NT2/D1 (cell line): ENCODE measurements around the gene PARD3.

Source experiments
- DNase-seq: peaks from one replicate; pipeline ENCODE4 v3.0.0-alpha.2; 2011; ENCODE audit warnings: low read depth, low spot score
- H3K27me3 ChIP-seq: 2 replicates; pipeline ENCODE4 v1.6.0; 2011; ENCODE audit warnings: mild to moderate bottlenecking; ENCODE audit not compliant: insufficient read length, insufficient read depth
- H3K36me3 ChIP-seq: 2 replicates; pipeline ENCODE4 v1.6.1; 2011; ENCODE audit warnings: mild to moderate bottlenecking, low read length, mixed read lengths; ENCODE audit not compliant: insufficient read depth, insufficient read length
- H3K4me1 ChIP-seq: 2 replicates; pipeline ENCODE4 v1.5.1; 2011; ENCODE audit not compliant: insufficient read depth, insufficient read length
- H3K4me3 ChIP-seq: 2 replicates; pipeline ENCODE4 v1.5.1; 2011; ENCODE audit warnings: low read depth; ENCODE audit not compliant: insufficient read length
- H3K9ac ChIP-seq: 2 replicates; pipeline ENCODE4 v1.6.0; 2011; ENCODE audit warnings: low read depth; ENCODE audit not compliant: insufficient read length
- H3K9me3 ChIP-seq: 2 replicates; pipeline ENCODE4 v1.5.1; 2011; ENCODE audit warnings: mild to moderate bottlenecking, low read length; ENCODE audit not compliant: insufficient read depth
- SUZ12 ChIP-seq: IDR thresholded peaks from 2 replicates; pipeline ENCODE4 v1.6.1; 2011; ENCODE audit not compliant: insufficient read length, insufficient read depth; ENCODE audit errors: extremely low read depth
- YY1 ChIP-seq: IDR thresholded peaks from 2 replicates; pipeline ENCODE4 v1.6.1; 2011; ENCODE audit not compliant: insufficient read length, insufficient read depth
- ZNF274 ChIP-seq: IDR thresholded peaks from 2 replicates; pipeline ENCODE4 v1.6.1; 2011; ENCODE audit warnings: mild to moderate bottlenecking, low read depth, low read length

The PARD3 gene

GRCh38 chr10:34213193-34213804 is 601.8 kb downstream of the PARD3 start:
- TF ChIP-seq YY1: no peak
- TF ChIP-seq SUZ12: no peak
- TF ChIP-seq ZNF274: no peak
- H3K4me1 ChIP-seq: no peaks in the 10 kb centered on the region

GRCh38 chr10:34207343-34207742 is 607.8 kb downstream of the PARD3 start:
- Histone ChIP-seq H3K36me3 (no peaks in the 10 kb centered on the region), H3K9me3 (no peaks in the 10 kb centered on the region), H3K4me1 (no peaks in the 10 kb centered on the region), H3K27me3 (no peaks in the 10 kb centered on the region), H3K9ac (no peak overlapping the region), H3K4me3 (no peak overlapping the region)
- TF ChIP-seq YY1: no peak
- no peak for TF ChIP-seq SUZ12
- TF ChIP-seq ZNF274: no peak
- no peak for DNase-seq

More at GRCh38 chr10:34213193-34213804, 601.8 kb downstream of the PARD3 start:
- Histone ChIP-seq H3K36me3 (no peaks in the 10 kb centered on the region), H3K4me3 (no peak overlapping the region), H3K9me3 (no peaks in the 10 kb centered on the region), H3K27me3 (no peaks in the 10 kb centered on the region), H3K9ac (no peak overlapping the region)
- no peak for DNase-seq

- H3K9ac ChIP-seq: no peak overlapping the region
- H3K36me3 ChIP-seq: no peaks in the 10 kb centered on the region
- no peak for DNase-seq
- TF ChIP-seq YY1: no peak
- no peak for TF ChIP-seq SUZ12
- no peak for TF ChIP-seq ZNF274
- H3K4me3 ChIP-seq: no peak overlapping the region
- H3K9me3 ChIP-seq: no peaks in the 10 kb centered on the region
- H3K4me1 ChIP-seq: no peaks in the 10 kb centered on the region
- H3K27me3 ChIP-seq: no peaks in the 10 kb centered on the region
These were observed 608.2 kb downstream of the PARD3 start for GRCh38 chr10:34206935-34207268.

GRCh38 chr10:34206078-34206934 is 608.8 kb downstream of the PARD3 start:
- Histone ChIP-seq H3K4me1 (no peaks in the 10 kb centered on the region), H3K9ac (no peak overlapping the region), H3K9me3 (no peaks in the 10 kb centered on the region), H3K36me3 (no peaks in the 10 kb centered on the region), H3K4me3 (no peak overlapping the region), H3K27me3 (no peaks in the 10 kb centered on the region)
- no peak for DNase-seq
- TF ChIP-seq ZNF274 (no peak), SUZ12 (no peak), YY1 (no peak)

GRCh38 chr10:34205452-34205851 is 609.6 kb downstream of the PARD3 start:
- H3K9me3 ChIP-seq: no peaks in the 10 kb centered on the region
- no peaks in the 10 kb centered on the region for H3K27me3 ChIP-seq
- DNase-seq: no peak
- no peaks in the 10 kb centered on the region for H3K36me3 ChIP-seq
- H3K4me1 ChIP-seq: no peaks in the 10 kb centered on the region
- no peak overlapping the region for H3K9ac ChIP-seq
- TF ChIP-seq YY1 (no peak), ZNF274 (no peak), SUZ12 (no peak)
- no peak overlapping the region for H3K4me3 ChIP-seq

GRCh38 chr10:34203966-34204630 is 611.0 kb downstream of the PARD3 start:
- H3K27me3 ChIP-seq: no peaks in the 10 kb centered on the region
- no peak overlapping the region for H3K4me3 ChIP-seq
- H3K9me3 ChIP-seq: no peaks in the 10 kb centered on the region
- no peaks in the 10 kb centered on the region for H3K36me3 ChIP-seq
- DNase-seq: no peak
- TF ChIP-seq SUZ12 (no peak), YY1 (no peak), ZNF274 (no peak)
- H3K4me1 ChIP-seq: no peaks in the 10 kb centered on the region
- no peak overlapping the region for H3K9ac ChIP-seq

- H3K4me3 ChIP-seq: no peak overlapping the region
- no peak for DNase-seq
- H3K9ac ChIP-seq: no peak overlapping the region
These were observed 614.7 kb downstream of the PARD3 start for GRCh38 chr10:34200355-34200901.

More at GRCh38 chr10:34200355-34200901, 614.7 kb downstream of the PARD3 start:
- no peaks in the 10 kb centered on the region for H3K27me3 ChIP-seq
- no peaks in the 10 kb centered on the region for H3K36me3 ChIP-seq
- no peaks in the 10 kb centered on the region for H3K4me1 ChIP-seq
- H3K9me3 ChIP-seq: no peaks in the 10 kb centered on the region
- TF ChIP-seq ZNF274 (no peak), SUZ12 (no peak)
